ENCODE measurements around the gene LMLN.

DNA sequence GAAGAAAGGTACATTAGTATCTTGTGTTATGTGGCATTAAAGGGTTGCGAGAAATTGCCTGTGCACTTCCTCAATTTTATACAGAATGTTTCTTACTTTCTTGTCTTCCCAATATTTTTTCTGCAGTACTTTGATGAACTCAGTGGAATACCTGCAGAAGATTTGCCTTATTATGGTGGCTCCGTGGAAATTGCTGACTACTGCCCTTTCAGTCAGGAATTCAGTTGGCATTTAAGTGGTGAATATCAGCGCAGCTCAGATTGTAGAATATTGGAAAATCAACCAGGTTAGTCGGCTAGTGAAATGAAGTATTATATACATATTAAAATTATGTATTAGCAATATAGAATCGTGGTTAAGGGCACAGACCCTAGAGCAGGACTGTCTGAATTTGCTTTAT is 61.3 kb downstream of the LMLN start:
- TF ChIP-seq, protein P1, sequence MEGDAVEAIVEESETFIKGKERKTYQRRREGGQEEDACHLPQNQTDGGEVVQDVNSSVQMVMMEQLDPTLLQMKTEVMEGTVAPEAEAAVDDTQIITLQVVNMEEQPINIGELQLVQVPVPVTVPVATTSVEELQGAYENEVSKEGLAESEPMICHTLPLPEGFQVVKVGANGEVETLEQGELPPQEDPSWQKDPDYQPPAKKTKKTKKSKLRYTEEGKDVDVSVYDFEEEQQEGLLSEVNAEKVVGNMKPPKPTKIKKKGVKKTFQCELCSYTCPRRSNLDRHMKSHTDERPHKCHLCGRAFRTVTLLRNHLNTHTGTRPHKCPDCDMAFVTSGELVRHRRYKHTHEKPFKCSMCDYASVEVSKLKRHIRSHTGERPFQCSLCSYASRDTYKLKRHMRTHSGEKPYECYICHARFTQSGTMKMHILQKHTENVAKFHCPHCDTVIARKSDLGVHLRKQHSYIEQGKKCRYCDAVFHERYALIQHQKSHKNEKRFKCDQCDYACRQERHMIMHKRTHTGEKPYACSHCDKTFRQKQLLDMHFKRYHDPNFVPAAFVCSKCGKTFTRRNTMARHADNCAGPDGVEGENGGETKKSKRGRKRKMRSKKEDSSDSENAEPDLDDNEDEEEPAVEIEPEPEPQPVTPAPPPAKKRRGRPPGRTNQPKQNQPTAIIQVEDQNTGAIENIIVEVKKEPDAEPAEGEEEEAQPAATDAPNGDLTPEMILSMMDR (IDR thresholded peaks at IDR 0.05; ENCODE audit: low read depth, low read length, poor library complexity, severe bottlenecking) = no peak
- no peak for TF ChIP-seq EZH2phosphoT487 (IDR thresholded peaks at IDR 0.05; ENCODE audit: borderline replicate concordance, low read length)

All from DOHH2 (cell line).